ENCODE results near the gene MYRIP.

The MYRIP gene

GRCh38 chr3:39990532-39990931 is 181.1 kb downstream of the MYRIP start:
- WGBS (ENCODE audit: extremely low coverage, insufficient coverage, low lambda C conversion rate) = no CpG with 5 or more reads among the region's 1 CpG
- no peak overlapping the region for H2BK5ac ChIP-seq (ENCODE audit: low read length)
- H3K4ac ChIP-seq (ENCODE audit: low read depth, low read length) = no peak overlapping the region
- H3K27ac ChIP-seq (ENCODE audit: low read depth, low read length) = no peak overlapping the region
- no peaks in the 10 kb centered on the region for H3K79me2 ChIP-seq (ENCODE audit: control insufficient read depth, insufficient read depth, low read length)
- no peak overlapping the region for H3K23ac ChIP-seq (ENCODE audit: low read length)
- H4K8ac ChIP-seq (ENCODE audit: low read depth, low read length) = no peak overlapping the region
- no peak overlapping the region for H3K4me2 ChIP-seq (ENCODE audit: low read length)
- H3K36me3 ChIP-seq (ENCODE audit: control insufficient read depth, insufficient read depth, low read length) = no peaks in the 10 kb centered on the region
- H3K27me3 ChIP-seq (ENCODE audit: insufficient read depth, low read length, poor library complexity) = no peaks in the 10 kb centered on the region
- H3K18ac ChIP-seq (ENCODE audit: low read length) = no peak overlapping the region
- no peak overlapping the region for H3K9ac ChIP-seq (ENCODE audit: low read length)
- no peak overlapping the region for H3K4me3 ChIP-seq (ENCODE audit: low read length)
- H2BK120ac ChIP-seq (ENCODE audit: low read depth, low read length) = no peak overlapping the region
- H2BK15ac ChIP-seq (replicated peaks; ENCODE audit: low read depth) = no peak overlapping the region
- no peak overlapping the region for H2AK5ac ChIP-seq (ENCODE audit: low read length)
- DNase-seq = peak; percentile 80
- H4K5ac ChIP-seq (ENCODE audit: low read length) = no peak overlapping the region
- H3K56ac ChIP-seq (ENCODE audit: low read length) = no peak overlapping the region
- H3K79me1 ChIP-seq (ENCODE audit: low read length) = no peaks in the 10 kb centered on the region
- H3K4me1 ChIP-seq (ENCODE audit: control insufficient read depth, low read depth, low read length) = no peaks in the 10 kb centered on the region

DNA sequence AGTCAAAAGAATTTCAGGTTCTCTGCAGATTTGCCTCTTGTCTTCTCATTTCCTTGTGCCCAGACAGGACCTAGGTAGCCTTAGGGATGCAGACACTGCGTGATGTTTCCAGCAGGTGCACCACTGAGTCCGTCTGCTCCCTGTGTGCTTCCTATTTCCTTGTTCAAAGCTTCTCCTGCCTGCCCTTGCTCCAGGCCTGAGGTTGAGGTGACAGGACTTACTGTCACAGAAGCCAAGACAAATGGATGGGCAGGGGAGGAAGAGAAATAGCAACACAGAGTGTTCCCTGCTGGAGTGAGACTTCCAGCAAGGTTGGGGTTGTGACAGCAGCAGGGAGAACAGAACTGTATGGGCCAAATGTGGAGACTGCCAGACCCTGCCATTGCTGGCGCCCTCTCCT is 199.4 kb downstream of the MYRIP start:
- Histone ChIP-seq H3K9ac (ENCODE audit: low read length) (no peak overlapping the region), H3K18ac (ENCODE audit: low read length) (no peak overlapping the region), H3K36me3 (ENCODE audit: control insufficient read depth, insufficient read depth, low read length) (no peaks in the 10 kb centered on the region), H2BK15ac (replicated peaks; ENCODE audit: low read depth) (no peak overlapping the region), H3K4me3 (ENCODE audit: low read length) (no peak overlapping the region), H3K23ac (ENCODE audit: low read length) (no peak overlapping the region), H2BK120ac (ENCODE audit: low read depth, low read length) (no peak overlapping the region), H4K8ac (ENCODE audit: low read depth, low read length) (no peak overlapping the region), H2BK5ac (ENCODE audit: low read length) (no peak overlapping the region), H3K79me2 (ENCODE audit: control insufficient read depth, insufficient read depth, low read length) (no peaks in the 10 kb centered on the region), H3K56ac (ENCODE audit: low read length) (no peak overlapping the region), H3K4me2 (ENCODE audit: low read length) (no peak overlapping the region), H3K4me1 (ENCODE audit: control insufficient read depth, low read depth, low read length) (no peaks in the 10 kb centered on the region), H2AK5ac (ENCODE audit: low read length) (no peak overlapping the region), H3K27me3 (ENCODE audit: insufficient read depth, low read length, poor library complexity) (no peaks in the 10 kb centered on the region), H3K4ac (ENCODE audit: low read depth, low read length) (no peak overlapping the region), H3K27ac (ENCODE audit: low read depth, low read length) (no peak overlapping the region), H3K79me1 (ENCODE audit: low read length) (no peaks in the 10 kb centered on the region), H4K5ac (ENCODE audit: low read length) (no peak overlapping the region)
- no CpG with 5 or more reads among the region's 3 CpGs for WGBS (ENCODE audit: extremely low coverage, insufficient coverage, low lambda C conversion rate)
- DNase-seq = no peak

DNA sequence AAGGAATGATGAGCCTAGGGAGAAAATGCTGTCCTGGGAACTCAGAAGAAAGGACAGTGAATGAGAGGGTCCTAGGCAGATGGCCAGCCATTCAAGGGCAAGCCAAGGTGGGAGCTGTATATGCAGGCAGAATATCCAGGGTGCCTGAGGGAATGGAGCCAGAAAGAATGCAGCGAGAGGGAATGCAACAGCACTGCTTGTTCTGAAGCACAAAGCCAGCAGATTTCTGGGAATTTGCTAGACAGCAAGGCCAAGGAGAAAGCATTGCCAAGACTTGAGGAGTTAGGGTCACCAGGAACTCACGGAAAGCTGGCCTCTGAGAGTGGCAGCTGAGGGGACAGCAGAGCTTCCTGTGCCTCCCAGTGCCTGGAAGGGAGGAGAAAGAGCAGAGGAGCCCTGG is 200.6 kb downstream of the MYRIP start:
- Histone ChIP-seq H3K9ac (ENCODE audit: low read length) (no peak overlapping the region), H2AK5ac (ENCODE audit: low read length) (no peak overlapping the region), H3K4me2 (ENCODE audit: low read length) (no peak overlapping the region), H3K79me1 (ENCODE audit: low read length) (no peaks in the 10 kb centered on the region), H4K5ac (ENCODE audit: low read length) (no peak overlapping the region), H3K4me1 (ENCODE audit: control insufficient read depth, low read depth, low read length) (no peaks in the 10 kb centered on the region), H2BK120ac (ENCODE audit: low read depth, low read length) (no peak overlapping the region), H3K56ac (ENCODE audit: low read length) (no peak overlapping the region), H3K27ac (ENCODE audit: low read depth, low read length) (no peak overlapping the region), H3K4me3 (ENCODE audit: low read length) (no peak overlapping the region), H4K8ac (ENCODE audit: low read depth, low read length) (no peak overlapping the region), H2BK5ac (ENCODE audit: low read length) (no peak overlapping the region), H2BK15ac (replicated peaks; ENCODE audit: low read depth) (no peak overlapping the region), H3K18ac (ENCODE audit: low read length) (no peak overlapping the region), H3K23ac (ENCODE audit: low read length) (peak overlapping the region; percentile 25), H3K36me3 (ENCODE audit: control insufficient read depth, insufficient read depth, low read length) (no peaks in the 10 kb centered on the region), H3K4ac (ENCODE audit: low read depth, low read length) (no peak overlapping the region), H3K79me2 (ENCODE audit: control insufficient read depth, insufficient read depth, low read length) (no peaks in the 10 kb centered on the region), H3K27me3 (ENCODE audit: insufficient read depth, low read length, poor library complexity) (no peaks in the 10 kb centered on the region)
- no CpG with 5 or more reads among the region's 2 CpGs for WGBS (ENCODE audit: extremely low coverage, insufficient coverage, low lambda C conversion rate)
- DNase-seq = no peak

DNA sequence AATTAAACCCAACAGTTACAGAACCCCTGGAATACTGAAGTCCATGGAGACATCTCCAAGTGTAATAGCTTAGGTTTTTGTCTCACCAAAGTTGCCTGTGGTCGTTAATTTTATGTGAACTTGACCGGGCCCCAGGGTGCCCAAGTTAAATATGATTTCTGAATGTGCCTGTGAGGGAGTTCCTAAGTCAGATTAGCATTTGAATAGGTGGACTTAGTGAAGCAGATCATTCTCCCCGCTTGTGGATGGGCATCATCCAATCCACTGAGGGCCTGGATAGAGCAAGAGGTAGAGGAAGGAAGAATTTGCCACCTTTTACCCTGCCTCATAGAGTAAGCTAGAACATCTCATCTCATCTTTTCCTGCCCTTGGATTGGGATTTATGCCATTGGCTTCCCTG is 203.0 kb downstream of the MYRIP start:
- H3K4ac ChIP-seq (ENCODE audit: low read depth, low read length) = no peak overlapping the region
- H3K4me3 ChIP-seq (ENCODE audit: low read length) = no peak overlapping the region
- no peak overlapping the region for H2BK120ac ChIP-seq (ENCODE audit: low read depth, low read length)
- no CpG with 5 or more reads among the region's 3 CpGs for WGBS (ENCODE audit: extremely low coverage, insufficient coverage, low lambda C conversion rate)
- no peaks in the 10 kb centered on the region for H3K79me2 ChIP-seq (ENCODE audit: control insufficient read depth, insufficient read depth, low read length)
- no peak overlapping the region for H3K27ac ChIP-seq (ENCODE audit: low read depth, low read length)
- no peak overlapping the region for H3K18ac ChIP-seq (ENCODE audit: low read length)
- no peak for DNase-seq
- H3K23ac ChIP-seq (ENCODE audit: low read length) = no peak overlapping the region
- H3K56ac ChIP-seq (ENCODE audit: low read length) = no peak overlapping the region
- no peak overlapping the region for H4K8ac ChIP-seq (ENCODE audit: low read depth, low read length)
- H3K4me1 ChIP-seq (ENCODE audit: control insufficient read depth, low read depth, low read length) = no peaks in the 10 kb centered on the region
- no peaks in the 10 kb centered on the region for H3K27me3 ChIP-seq (ENCODE audit: insufficient read depth, low read length, poor library complexity)
- no peak overlapping the region for H2BK5ac ChIP-seq (ENCODE audit: low read length)
- no peak overlapping the region for H2BK15ac ChIP-seq (replicated peaks; ENCODE audit: low read depth)
- no peak overlapping the region for H2AK5ac ChIP-seq (ENCODE audit: low read length)
- no peaks in the 10 kb centered on the region for H3K36me3 ChIP-seq (ENCODE audit: control insufficient read depth, insufficient read depth, low read length)
- no peak overlapping the region for H3K4me2 ChIP-seq (ENCODE audit: low read length)
- no peaks in the 10 kb centered on the region for H3K79me1 ChIP-seq (ENCODE audit: low read length)
- H4K5ac ChIP-seq (ENCODE audit: low read length) = no peak overlapping the region
- no peak overlapping the region for H3K9ac ChIP-seq (ENCODE audit: low read length)

DNA sequence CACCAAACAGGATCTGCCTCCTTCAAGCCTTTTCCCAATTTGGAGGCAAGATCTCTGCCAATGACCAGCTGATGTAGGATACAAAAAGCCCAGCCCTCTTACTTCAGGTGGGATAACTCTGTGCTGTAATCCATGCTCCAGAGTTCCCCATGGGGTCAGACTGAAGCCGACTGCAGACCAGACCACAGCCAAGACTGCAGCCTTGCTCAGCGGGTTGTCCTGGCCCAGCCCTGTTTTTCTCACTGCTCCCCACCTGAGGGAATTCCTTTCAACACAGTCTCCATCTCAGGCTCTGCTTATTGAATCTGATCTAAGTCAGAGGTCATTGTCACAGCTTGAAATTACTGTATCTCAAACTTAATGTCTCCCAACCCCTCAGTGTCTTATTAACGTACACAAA is 207.0 kb downstream of the MYRIP start:
- Histone ChIP-seq H3K9ac (ENCODE audit: low read length) (no peak overlapping the region), H4K8ac (ENCODE audit: low read depth, low read length) (no peak overlapping the region), H3K36me3 (ENCODE audit: control insufficient read depth, insufficient read depth, low read length) (no peaks in the 10 kb centered on the region), H3K27ac (ENCODE audit: low read depth, low read length) (no peak overlapping the region), H3K79me1 (ENCODE audit: low read length) (no peaks in the 10 kb centered on the region), H3K18ac (ENCODE audit: low read length) (no peak overlapping the region), H4K5ac (ENCODE audit: low read length) (no peak overlapping the region), H3K27me3 (ENCODE audit: insufficient read depth, low read length, poor library complexity) (no peaks in the 10 kb centered on the region), H3K4me3 (ENCODE audit: low read length) (no peak overlapping the region), H3K4me1 (ENCODE audit: control insufficient read depth, low read depth, low read length) (no peaks in the 10 kb centered on the region), H3K23ac (ENCODE audit: low read length) (no peak overlapping the region), H3K79me2 (ENCODE audit: control insufficient read depth, insufficient read depth, low read length) (no peaks in the 10 kb centered on the region), H2BK120ac (ENCODE audit: low read depth, low read length) (no peak overlapping the region), H3K56ac (ENCODE audit: low read length) (no peak overlapping the region), H2BK5ac (ENCODE audit: low read length) (no peak overlapping the region), H2BK15ac (replicated peaks; ENCODE audit: low read depth) (no peak overlapping the region), H3K4ac (ENCODE audit: low read depth, low read length) (no peak overlapping the region), H2AK5ac (ENCODE audit: low read length) (no peak overlapping the region), H3K4me2 (ENCODE audit: low read length) (no peak overlapping the region)
- DNase-seq = peak; percentile 8
- no CpG with 5 or more reads among the region's 3 CpGs for WGBS (ENCODE audit: extremely low coverage, insufficient coverage, low lambda C conversion rate)

GRCh38 chr3:40018369-40018768 is 209.0 kb downstream of the MYRIP start:
- WGBS (ENCODE audit: extremely low coverage, insufficient coverage, low lambda C conversion rate) = no CpG with 5 or more reads among the region's 2 CpGs
- Histone ChIP-seq H3K18ac (ENCODE audit: low read length) (no peak overlapping the region), H3K79me1 (ENCODE audit: low read length) (no peaks in the 10 kb centered on the region), H4K5ac (ENCODE audit: low read length) (no peak overlapping the region), H3K79me2 (ENCODE audit: control insufficient read depth, insufficient read depth, low read length) (no peaks in the 10 kb centered on the region), H3K56ac (ENCODE audit: low read length) (no peak overlapping the region), H2AK5ac (ENCODE audit: low read length) (no peak overlapping the region), H2BK15ac (replicated peaks; ENCODE audit: low read depth) (no peak overlapping the region), H3K4me3 (ENCODE audit: low read length) (no peak overlapping the region), H2BK5ac (ENCODE audit: low read length) (no peak overlapping the region), H3K27ac (ENCODE audit: low read depth, low read length) (no peak overlapping the region), H3K9ac (ENCODE audit: low read length) (no peak overlapping the region), H2BK120ac (ENCODE audit: low read depth, low read length) (no peak overlapping the region), H3K36me3 (ENCODE audit: control insufficient read depth, insufficient read depth, low read length) (no peaks in the 10 kb centered on the region), H3K23ac (ENCODE audit: low read length) (no peak overlapping the region), H3K4me2 (ENCODE audit: low read length) (no peak overlapping the region), H3K27me3 (ENCODE audit: insufficient read depth, low read length, poor library complexity) (no peaks in the 10 kb centered on the region), H3K4me1 (ENCODE audit: control insufficient read depth, low read depth, low read length) (no peaks in the 10 kb centered on the region), H4K8ac (ENCODE audit: low read depth, low read length) (no peak overlapping the region), H3K4ac (ENCODE audit: low read depth, low read length) (no peak overlapping the region)
- DNase-seq = no peak
